GM21390 (cell line): ENCODE data around the gene PDE11A.

Source experiments
- ATAC-seq: cut with Tn5 transposase; IDR thresholded peaks from one replicate; pipeline ENCODE4 v1.9.1; 2021; ENCODE audit not compliant: unreplicated experiment

Gene PDE11A

GRCh38 chr2:177585234-177585863 lies 487.2 kb downstream of the PDE11A start:
- no peak for ATAC-seq

DNA sequence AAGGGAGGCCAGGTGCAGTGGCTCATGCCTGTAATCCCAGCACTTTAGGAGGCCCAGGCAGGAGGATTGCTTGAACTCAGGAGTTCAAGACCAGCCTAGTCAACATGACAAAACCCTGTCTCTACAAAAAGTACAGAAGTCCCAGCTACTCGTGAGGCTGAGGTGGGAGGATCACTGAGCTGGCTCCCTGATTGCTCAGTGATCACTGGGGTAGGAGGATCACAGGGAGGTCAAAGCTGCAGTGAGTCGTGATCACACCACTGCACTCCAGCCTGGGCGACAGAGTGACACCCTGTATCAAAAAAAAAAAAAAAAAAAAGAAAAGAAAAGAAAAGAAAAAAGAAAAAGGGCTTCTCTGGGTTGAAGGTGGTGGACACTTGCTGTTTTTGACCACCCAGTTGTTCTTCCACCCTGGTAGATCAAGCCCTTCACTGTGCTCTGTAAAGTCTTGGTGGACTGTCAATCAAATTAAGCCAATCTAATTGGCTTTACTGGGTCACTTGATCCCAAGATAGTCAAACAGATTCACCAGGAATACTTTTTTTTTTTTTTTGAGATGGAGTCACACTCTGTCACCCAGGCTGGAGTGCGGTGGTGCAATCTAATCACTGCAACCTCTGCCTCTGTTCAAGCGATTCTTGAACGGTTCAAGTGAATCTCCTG lies 488.4 kb downstream of the PDE11A start:
- ATAC-seq = no peak

- ATAC-seq = no peak
Observed at GRCh38 chr2:177582000-177582399, 490.6 kb downstream of the PDE11A start.

DNA sequence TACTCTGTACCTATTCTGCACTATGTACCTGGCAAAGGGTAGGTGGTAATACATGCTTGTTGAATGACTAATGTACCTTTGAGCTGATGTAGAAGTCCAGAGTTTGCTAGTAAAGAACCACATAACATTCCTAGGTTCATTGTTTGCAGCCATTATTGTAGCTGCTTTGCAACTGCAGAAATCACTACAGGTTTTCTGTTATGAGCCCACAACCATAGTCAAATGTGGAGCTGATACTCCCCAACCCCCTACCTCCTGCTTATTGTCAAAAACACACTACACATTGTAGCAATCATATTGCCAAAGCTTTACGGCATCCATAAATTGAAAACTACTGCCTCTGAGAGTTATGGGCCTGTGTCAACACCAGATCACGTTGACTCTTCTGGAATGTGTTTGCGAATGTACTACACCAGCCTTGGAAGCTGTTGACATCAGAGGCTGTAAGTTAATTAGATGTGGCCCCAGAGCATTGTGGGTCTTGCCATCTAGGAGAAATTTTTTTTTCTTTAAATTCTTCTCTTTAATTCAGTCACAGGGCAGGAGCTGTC lies 493.0 kb downstream of the PDE11A start:
- no peak for ATAC-seq

GRCh38 chr2:177578454-177578853 lies 494.1 kb downstream of the PDE11A start:
- ATAC-seq = no peak

GRCh38 chr2:177577075-177577474 lies 495.5 kb downstream of the PDE11A start:
- no peak for ATAC-seq

- no peak for ATAC-seq
Observed at GRCh38 chr2:177575358-177575757, 497.2 kb downstream of the PDE11A start.

DNA sequence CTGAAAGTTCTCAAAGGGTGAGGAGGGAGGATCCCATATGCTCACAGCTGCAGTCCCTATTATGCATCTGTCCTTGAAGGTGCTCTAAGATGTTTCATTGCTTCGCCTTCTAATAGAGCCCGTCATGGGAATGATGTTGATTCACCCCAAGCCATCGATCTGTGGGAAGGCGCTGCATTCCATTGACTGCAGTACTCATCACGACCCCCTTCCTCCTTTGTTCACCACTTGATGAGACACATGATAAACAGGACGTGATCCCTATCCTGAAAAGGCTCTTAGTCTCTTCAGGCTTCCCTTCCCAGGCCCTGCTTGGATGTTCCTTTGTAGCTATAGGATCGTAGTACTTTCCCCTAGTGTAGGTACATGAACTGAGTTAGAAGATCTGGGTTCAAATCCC lies 498.2 kb downstream of the PDE11A start:
- ATAC-seq = no peak
